Esophagus squamous epithelium (tissue), 4 donors: ENCODE data around the gene ACTR10.

Source experiments
- POLR2A ChIP-seq, 4 donors: fragments of 450-650 bp; IDR thresholded peaks; one replicate each; pipeline ENCODE4 v1.6.1; 2017; ENCODE audit warnings: antibody characterized with exemption in 4 of 4, mild to moderate bottlenecking in 4 of 4, moderate library complexity in 3 of 4
- TF ChIP-seq, protein P1 (sequence below), 6 experiments: fragments of 450-650 bp in 4 of 6; fragments of 200-600 bp in 2 of 6; sonication (generic) in 2 of 6; IDR thresholded peaks; one replicate each; pipeline ENCODE4 v1.5.1; 2016 to 2019; ENCODE audit warnings: antibody characterized with exemption in 6 of 6, mild to moderate bottlenecking in 4 of 6, moderate library complexity in 4 of 6

DNA sequence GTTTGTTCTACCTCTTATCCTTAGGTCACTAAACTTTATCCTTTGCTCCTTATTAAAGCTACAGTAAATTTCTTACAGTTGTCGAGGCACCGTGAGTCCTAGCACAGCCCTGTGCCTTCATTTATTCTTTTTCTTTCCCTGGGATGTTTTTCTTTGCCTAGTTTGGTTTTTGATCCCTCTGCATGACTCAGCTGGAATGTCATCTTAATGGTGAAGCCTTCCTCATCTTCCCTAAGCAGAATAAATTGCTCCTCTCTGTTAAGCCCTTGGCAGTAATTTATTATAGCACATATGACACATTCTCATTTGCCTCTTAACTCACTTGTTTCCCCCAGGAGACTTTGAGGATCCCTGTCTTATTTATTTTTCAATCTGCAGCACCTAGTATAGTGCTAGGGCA is 16.6 kb downstream of the ACTR10 start:
- TF ChIP-seq, protein P1, sequence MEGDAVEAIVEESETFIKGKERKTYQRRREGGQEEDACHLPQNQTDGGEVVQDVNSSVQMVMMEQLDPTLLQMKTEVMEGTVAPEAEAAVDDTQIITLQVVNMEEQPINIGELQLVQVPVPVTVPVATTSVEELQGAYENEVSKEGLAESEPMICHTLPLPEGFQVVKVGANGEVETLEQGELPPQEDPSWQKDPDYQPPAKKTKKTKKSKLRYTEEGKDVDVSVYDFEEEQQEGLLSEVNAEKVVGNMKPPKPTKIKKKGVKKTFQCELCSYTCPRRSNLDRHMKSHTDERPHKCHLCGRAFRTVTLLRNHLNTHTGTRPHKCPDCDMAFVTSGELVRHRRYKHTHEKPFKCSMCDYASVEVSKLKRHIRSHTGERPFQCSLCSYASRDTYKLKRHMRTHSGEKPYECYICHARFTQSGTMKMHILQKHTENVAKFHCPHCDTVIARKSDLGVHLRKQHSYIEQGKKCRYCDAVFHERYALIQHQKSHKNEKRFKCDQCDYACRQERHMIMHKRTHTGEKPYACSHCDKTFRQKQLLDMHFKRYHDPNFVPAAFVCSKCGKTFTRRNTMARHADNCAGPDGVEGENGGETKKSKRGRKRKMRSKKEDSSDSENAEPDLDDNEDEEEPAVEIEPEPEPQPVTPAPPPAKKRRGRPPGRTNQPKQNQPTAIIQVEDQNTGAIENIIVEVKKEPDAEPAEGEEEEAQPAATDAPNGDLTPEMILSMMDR (IDR thresholded peaks at IDR 0.05): no peak
- TF ChIP-seq POLR2A (IDR thresholded peaks at IDR 0.05): no peak
